ENCODE results near the gene LHFPL3. TPM values are rescaled to one million over a fixed set of nuclear protein-coding genes. Genes with fewer than 3 reads are reported as not detected.

The LHFPL3 gene
- polyA plus RNA-seq, 3 donors, result 0.02 TPM; not detected in 2

DNA sequence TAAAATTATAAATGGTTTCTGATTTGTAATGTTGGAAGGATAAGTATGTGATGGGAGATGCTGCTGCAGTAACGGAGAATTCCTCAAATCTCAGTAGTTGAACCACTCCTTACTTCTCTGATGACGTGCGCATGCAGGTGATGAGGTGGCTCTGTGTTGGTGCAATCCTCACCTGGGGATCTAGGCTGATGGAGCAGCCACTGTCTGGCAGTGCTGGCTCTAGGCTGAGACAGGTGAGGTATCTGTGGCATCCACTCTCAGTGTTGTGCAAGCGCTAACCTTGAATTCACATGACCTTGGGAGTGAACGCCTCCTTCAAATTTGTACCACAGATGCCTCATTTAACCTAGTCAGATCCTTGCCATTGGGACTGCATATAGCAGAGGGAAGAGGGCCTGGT, 35.0 kb downstream of the LHFPL3 start:
- 71 to 78% (median 78%) methylated on average over 5 of the region's 5 CpGs for WGBS, 3 donors

DNA sequence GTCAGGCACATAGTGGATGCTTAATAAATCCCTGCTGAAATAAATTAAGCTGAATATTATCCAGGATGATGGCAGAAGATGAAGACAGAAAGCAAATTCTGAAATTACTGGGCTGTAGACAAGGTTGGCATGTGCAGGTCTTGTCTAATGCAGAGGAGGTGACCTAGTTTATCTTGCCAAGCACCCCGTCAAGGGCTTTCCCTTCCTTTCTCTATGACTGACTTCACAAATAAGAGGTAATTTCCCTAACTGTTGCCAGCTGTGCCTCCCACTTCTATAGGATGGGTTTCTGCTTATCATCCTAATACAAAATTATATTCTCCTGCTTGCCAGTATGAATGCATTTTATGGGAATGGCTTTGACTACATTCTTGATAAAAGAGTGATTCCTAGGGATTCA, 38.0 kb downstream of the LHFPL3 start:
- H3K27ac ChIP-seq (ENCODE audit: low read depth, low read length), result no peak overlapping the region
- WGBS, 3 donors, result 30 to 52% (median 49%) methylated on average over 1 of the region's 1 CpG

More for the DNA sequence above, 35.0 kb downstream of the LHFPL3 start:
- no peak overlapping the region for H3K27ac ChIP-seq (ENCODE audit: low read depth, low read length)

- H3K27ac ChIP-seq (ENCODE audit: low read depth, low read length), result no peak overlapping the region
These were observed 39.5 kb downstream of the LHFPL3 start for GRCh38 chr7:104367926-104368325.

DNA sequence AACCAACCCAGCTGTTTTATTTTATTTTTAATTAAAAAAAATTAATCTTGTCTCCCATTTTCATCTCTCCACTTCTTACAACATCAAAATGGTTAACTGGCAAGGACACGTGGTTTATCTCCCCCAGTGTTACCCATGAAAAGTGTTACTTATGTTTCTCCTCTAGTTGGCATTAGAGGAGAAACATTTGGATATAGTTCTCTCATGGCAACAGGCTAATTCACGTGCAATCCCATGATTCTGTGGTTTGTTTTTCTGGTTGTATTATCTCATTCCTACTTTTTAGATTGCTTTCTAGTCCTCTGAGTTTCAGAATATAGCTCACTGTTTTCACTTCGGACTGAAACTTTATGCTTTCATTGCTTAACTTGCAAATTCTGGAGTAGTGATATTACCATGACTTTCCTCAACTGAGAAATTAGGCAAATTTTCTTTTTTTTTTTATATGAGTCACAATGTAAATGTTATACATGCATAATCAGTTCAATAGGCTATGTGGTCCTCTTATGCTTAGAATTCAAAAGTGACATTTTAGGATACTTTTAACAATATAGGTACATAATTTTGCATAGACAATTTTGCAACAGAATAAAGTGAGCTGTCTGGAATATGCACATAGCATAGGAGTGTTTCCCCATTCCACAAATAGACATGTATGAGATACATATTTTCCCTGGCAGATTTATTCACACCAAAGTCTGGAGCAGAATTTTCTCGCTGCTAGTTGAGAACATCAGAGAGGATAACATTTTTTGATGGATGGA, 43.0 kb downstream of the LHFPL3 start:
- WGBS, 3 donors, result 53 to 61% (median 57%) methylated on average over 4 of the region's 4 CpGs

GRCh38 chr7:104371980-104372357, 43.6 kb downstream of the LHFPL3 start:
- WGBS, 3 donors, result 75 to 78% (median 77%) methylated on average over 5 of the region's 5 CpGs

More for the DNA sequence above, 43.0 kb downstream of the LHFPL3 start:
- no peak overlapping the region for H3K27ac ChIP-seq (ENCODE audit: low read depth, low read length)

DNA sequence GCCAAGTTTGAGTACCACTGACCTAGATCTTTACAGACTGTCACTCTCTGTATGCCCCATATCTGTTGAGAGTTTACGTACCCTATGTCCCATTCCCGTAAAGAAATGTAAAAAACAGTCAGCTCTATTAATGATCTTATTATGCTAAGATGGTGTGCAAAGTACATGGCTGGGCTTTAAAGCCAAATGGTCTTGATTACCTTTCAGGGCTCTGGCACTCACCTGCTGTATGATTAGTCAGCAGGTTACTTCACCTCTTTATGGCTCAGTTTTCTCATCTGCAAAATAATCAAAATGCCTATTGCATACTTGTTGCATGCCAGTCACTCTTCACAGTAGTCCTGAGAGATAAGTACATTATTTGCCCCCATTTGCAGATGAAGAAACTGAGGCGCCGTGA, 54.2 kb downstream of the LHFPL3 start:
- WGBS, 3 donors, result 80 to 93% (median 92%) methylated on average over 4 of the region's 4 CpGs
- H3K27ac ChIP-seq (ENCODE audit: low read depth, low read length), result no peak overlapping the region

More at GRCh38 chr7:104371980-104372357, 43.6 kb downstream of the LHFPL3 start:
- H3K27ac ChIP-seq (ENCODE audit: low read depth, low read length), result no peak overlapping the region

- no peak overlapping the region for H3K27ac ChIP-seq (ENCODE audit: low read depth, low read length)
These were observed 58.5 kb downstream of the LHFPL3 start for GRCh38 chr7:104386943-104387342.

DNA sequence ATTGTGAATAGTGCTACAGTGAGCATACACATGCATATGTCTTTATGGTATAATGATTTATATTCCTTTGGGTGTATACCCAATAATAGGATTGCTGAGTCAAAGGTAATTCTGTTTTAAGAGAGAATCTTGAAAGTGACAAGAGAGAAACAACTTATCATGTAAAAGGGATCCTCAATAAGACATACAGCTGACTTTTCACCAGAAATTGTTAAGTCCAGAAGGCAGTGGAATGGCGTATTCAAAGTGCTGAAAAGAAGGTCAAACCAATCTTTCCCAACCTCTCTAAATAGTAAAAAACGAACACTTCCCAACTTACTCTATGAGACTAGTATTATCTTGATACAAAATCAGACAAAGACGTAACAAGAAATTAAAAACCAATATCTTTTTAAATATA, 59.8 kb downstream of the LHFPL3 start:
- WGBS, 3 donors, result 60 to 77% (median 76%) methylated on average over 3 of the region's 3 CpGs
- H3K27ac ChIP-seq (ENCODE audit: low read depth, low read length), result no peak overlapping the region

GRCh38 chr7:104395162-104395561, 66.8 kb downstream of the LHFPL3 start:
- H3K27ac ChIP-seq (ENCODE audit: low read depth, low read length), result no peak overlapping the region

- H3K27ac ChIP-seq (ENCODE audit: low read depth, low read length), result no peak overlapping the region
- WGBS, 3 donors, result 20 to 27% (median 26%) methylated on average over 4 of the region's 4 CpGs
These were observed 69.0 kb downstream of the LHFPL3 start for GRCh38 chr7:104397442-104397841.

DNA sequence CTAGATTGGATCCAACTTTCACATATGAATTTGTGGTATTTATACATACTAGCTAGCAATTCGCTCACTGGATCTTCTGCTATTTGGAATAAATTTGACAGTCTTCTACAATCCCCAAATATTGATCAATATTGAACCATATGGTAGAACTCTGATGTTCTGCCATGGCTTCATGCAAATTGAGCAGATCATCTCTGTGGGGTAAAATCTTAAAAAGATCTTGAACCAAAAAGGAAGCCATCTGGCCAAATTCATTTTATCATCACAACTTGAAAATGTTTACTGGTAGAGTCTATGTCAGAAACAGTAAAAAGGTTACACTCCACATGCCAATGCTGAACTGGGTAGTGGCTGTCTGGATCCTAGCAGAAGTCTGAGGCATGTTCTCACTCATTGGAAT, 80.0 kb downstream of the LHFPL3 start:
- WGBS, 3 donors, result 72 to 97% (median 89%) methylated on average over 1 of the region's 1 CpG

DNA sequence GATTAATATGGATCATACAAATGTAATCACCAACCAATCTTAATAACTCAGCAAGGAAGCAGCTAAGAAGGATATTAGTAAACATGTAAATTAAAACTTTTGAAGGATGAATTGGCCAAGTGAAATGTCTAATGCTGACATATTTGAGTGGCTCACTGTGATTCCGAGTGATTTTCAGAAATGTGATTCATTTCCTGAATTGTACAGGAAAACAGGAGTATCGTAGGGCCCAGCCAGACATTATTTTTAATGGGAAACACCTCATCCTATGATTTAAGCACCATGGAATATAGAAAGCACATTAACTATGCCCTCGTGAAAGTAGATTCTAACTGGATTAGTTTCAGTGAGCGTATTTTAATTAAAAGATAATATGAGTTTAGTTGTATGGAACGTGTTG, 82.3 kb downstream of the LHFPL3 start:
- 77 to 81% (median 80%) methylated on average over 5 of the region's 5 CpGs for WGBS, 3 donors
- H3K27ac ChIP-seq (ENCODE audit: low read depth, low read length), result no peak overlapping the region

More for the DNA sequence above, 80.0 kb downstream of the LHFPL3 start:
- no peak overlapping the region for H3K27ac ChIP-seq (ENCODE audit: low read depth, low read length)

- WGBS, 3 donors, result 41 to 46% (median 43%) methylated on average over 3 of the region's 3 CpGs
- H3K27ac ChIP-seq (ENCODE audit: low read depth, low read length), result no peak overlapping the region
These were observed 84.5 kb downstream of the LHFPL3 start for GRCh38 chr7:104412911-104413310.

DNA sequence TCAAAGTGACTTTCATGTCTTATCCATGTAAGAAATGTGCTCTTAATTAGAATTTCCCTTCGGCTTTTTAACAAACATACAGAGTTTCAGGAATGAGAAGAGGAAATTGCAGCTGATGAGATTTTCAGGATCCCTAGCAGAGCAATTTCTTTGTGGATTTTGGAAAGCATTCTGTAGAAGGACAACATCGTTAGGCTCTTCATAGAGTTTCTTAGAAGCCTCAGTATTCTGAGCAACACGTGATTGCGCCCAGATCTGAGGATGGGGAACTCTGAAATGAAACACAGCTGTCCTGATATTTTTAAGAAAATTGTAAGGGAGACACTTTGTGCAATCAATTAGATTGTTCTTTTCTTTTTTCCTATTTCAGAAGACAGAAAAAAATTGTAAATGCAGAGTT, 85.8 kb downstream of the LHFPL3 start:
- no peak overlapping the region for H3K27ac ChIP-seq (ENCODE audit: low read depth, low read length)
- 58 to 78% (median 71%) methylated on average over 4 of the region's 4 CpGs for WGBS, 3 donors

- H3K27ac ChIP-seq (ENCODE audit: low read depth, low read length), result no peak overlapping the region
- 51 to 68% (median 52%) methylated on average over 2 of the region's 2 CpGs for WGBS, 3 donors
These were observed 87.3 kb downstream of the LHFPL3 start for GRCh38 chr7:104415700-104416099.

DNA sequence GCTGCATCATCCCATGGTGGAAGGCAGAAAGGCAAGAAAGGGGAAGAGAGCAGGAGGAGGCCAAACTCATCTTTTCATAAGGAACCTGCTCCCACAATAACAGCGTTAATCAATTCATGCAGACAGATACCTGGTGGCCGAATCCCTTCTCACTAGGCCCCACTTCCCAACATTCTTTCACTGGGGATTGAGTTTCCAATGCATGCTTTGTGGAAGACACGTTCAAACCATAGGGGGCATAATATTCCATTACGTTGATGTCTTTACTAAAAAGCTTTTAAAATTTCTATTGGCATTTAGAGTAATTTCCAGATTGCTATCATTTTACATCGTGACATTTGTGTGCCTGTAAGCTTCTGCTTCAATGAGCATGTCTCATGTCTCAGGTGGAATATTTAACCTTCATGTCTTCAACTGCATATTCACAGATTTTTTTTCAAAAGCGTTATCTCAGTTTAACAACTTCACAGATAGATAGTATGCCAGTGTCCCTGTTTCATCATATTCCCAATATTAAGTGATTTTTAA, 88.5 kb downstream of the LHFPL3 start:
- no peak overlapping the region for H3K27ac ChIP-seq (ENCODE audit: low read depth, low read length)
- 79 to 81% (median 79%) methylated on average over 6 of the region's 6 CpGs for WGBS, 3 donors

DNA sequence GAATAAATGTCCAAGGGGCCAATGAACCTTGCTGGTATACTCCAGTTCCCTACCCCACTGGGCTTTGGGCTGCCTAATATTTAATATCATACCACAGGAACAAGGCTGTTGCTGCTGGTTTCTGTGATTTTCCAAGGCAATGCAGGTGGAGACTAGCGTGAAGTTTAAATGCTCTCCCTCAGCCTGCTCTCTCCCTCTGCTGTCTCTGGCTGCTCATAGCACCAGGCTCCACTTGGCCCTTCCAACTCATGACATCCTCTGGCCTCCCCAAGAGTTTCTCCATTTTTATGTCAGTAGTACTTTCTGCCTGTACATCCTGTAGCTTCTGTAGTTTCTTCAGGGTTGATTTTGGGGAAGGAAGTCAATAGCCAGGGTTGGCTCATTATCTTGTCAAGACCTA, 103.5 kb downstream of the LHFPL3 start:
- H3K27ac ChIP-seq (ENCODE audit: low read depth, low read length), result no peak overlapping the region
- 58 to 70% (median 67%) methylated on average over 1 of the region's 1 CpG for WGBS, 3 donors

DNA sequence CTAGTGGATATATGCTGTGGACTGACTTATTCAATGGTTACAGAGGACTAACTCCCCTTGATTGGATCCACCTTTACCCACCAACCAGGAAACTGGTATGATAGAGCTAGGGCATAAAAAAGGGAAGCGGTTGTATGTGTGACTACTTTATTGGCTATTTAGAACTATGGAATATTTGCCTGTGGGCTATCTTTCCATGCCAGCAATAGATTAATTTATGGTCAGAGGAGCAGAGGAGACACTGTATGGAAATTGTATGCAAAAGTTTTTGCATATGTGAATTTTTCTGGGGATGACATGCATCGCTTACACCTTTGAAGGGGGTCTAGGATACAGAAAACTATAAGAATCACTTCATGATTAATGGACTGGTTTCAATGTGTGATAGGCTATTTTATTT, 105.7 kb downstream of the LHFPL3 start:
- WGBS, 3 donors, result 95 to 100% (median 99%) methylated on average over 2 of the region's 2 CpGs
- no peak overlapping the region for H3K27ac ChIP-seq (ENCODE audit: low read depth, low read length)

DNA sequence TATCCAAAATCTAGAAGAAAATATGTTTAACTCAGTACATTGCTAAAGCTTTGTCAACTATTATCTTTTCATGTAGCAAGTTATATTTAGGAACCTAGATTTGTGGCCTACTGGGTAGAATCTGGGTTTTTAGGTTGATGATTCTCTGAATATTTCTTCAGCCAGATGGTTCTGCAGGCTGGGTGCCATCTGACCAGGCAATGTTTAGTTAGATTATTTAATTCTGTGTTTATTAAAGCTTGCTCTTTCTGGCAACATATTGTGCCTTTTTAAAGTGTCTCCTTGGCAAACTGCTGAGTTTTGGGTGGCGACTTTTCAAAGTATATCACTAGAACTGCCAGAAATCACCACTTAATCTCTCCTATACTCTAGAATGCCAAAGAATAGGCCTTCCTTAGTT, 114.1 kb downstream of the LHFPL3 start:
- WGBS, 3 donors, result 67 to 90% (median 78%) methylated on average over 1 of the region's 1 CpG

DNA sequence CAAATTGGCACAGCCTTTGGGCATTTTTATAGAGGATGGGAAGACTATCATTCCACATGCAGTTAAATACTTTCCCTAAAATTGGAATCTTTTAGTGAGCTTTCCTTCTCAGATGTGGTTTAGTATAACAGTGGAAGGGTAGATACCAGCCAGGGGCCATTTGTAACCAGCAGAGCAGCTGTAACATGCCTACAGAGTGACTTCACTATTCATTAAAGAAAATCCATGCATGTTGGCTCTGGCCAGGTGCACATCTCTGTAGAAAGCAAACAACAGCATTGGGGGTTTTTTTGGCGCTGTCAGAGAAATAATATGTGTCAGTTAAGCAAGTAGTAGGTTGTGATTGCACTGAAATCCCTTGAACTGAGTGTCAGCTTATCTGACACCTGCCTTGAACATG, 115.6 kb downstream of the LHFPL3 start:
- 79 to 86% (median 85%) methylated on average over 1 of the region's 1 CpG for WGBS, 3 donors
- H3K27ac ChIP-seq (ENCODE audit: low read depth, low read length), result no peak overlapping the region

More for the DNA sequence above, 114.1 kb downstream of the LHFPL3 start:
- H3K27ac ChIP-seq (ENCODE audit: low read depth, low read length), result no peak overlapping the region
